ENCODE results near the gene RSBN1L. TPM values are rescaled to one million over a fixed set of nuclear protein-coding genes. Genes with fewer than 3 reads are reported as not detected.

Gene RSBN1L
- total and polyA plus RNA-seq, 4 donors = 7.3 to 53.2 (median 12.9) TPM

GRCh38 chr7:77794000-77794399 is 97.7 kb downstream of the RSBN1L start:
- Histone ChIP-seq H3K4me1 (ENCODE audit: control insufficient read depth in 5 of 5, insufficient read depth in 5 of 5, low read length in 5 of 5) (peaks cover 0 to 16% (median 8%) of the 10 kb centered on the region in 5 donors), H3K9ac (ENCODE audit: insufficient read depth in 1 of 2, low read length in 2 of 2) (no peak overlapping the region), H3K27me3 (ENCODE audit: control insufficient read depth in 3 of 3, insufficient read depth in 3 of 3, low read length in 2 of 3) (no peaks in the 10 kb centered on the region), H3K27ac (ENCODE audit: low read depth in 1 of 2, low read length in 1 of 2) (no peak overlapping the region), H3K36me3 (ENCODE audit: control insufficient read depth in 4 of 4, insufficient read depth in 4 of 4, low read length in 4 of 4) (peaks cover 0 to 9% (median 4%) of the 10 kb centered on the region in 4 donors), H3K4me3 (no peak overlapping the region), H3K9me3 (ENCODE audit: control insufficient read depth in 4 of 4, insufficient read depth in 3 of 4, low read length in 3 of 4) (no peaks in the 10 kb centered on the region)
- WGBS, 2 donors = 93 to 96% methylated on average over 4 of the region's 4 CpGs
- TF ChIP-seq, protein P1, sequence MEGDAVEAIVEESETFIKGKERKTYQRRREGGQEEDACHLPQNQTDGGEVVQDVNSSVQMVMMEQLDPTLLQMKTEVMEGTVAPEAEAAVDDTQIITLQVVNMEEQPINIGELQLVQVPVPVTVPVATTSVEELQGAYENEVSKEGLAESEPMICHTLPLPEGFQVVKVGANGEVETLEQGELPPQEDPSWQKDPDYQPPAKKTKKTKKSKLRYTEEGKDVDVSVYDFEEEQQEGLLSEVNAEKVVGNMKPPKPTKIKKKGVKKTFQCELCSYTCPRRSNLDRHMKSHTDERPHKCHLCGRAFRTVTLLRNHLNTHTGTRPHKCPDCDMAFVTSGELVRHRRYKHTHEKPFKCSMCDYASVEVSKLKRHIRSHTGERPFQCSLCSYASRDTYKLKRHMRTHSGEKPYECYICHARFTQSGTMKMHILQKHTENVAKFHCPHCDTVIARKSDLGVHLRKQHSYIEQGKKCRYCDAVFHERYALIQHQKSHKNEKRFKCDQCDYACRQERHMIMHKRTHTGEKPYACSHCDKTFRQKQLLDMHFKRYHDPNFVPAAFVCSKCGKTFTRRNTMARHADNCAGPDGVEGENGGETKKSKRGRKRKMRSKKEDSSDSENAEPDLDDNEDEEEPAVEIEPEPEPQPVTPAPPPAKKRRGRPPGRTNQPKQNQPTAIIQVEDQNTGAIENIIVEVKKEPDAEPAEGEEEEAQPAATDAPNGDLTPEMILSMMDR (IDR thresholded peaks at IDR 0.05; ENCODE audit: control extremely low read depth, extremely low read depth) = no peak
- ATAC-seq (ENCODE audit: insufficient read depth, low FRiP score) = no peak
- no peak for DNase-seq

- Histone ChIP-seq H3K4me3 (no peak overlapping the region), H3K36me3 (ENCODE audit: control insufficient read depth in 4 of 4, insufficient read depth in 4 of 4, low read length in 4 of 4) (peaks cover 0 to 10% (median 4%) of the 10 kb centered on the region in 4 donors), H3K27ac (ENCODE audit: low read depth in 1 of 2, low read length in 1 of 2) (no peak overlapping the region), H3K9me3 (ENCODE audit: control insufficient read depth in 4 of 4, insufficient read depth in 3 of 4, low read length in 3 of 4) (no peaks in the 10 kb centered on the region), H3K4me1 (ENCODE audit: control insufficient read depth in 5 of 5, insufficient read depth in 5 of 5, low read length in 5 of 5) (peaks cover 0 to 24% (median 8%) of the 10 kb centered on the region in 5 donors), H3K27me3 (ENCODE audit: control insufficient read depth in 3 of 3, insufficient read depth in 3 of 3, low read length in 2 of 3) (no peaks in the 10 kb centered on the region), H3K9ac (ENCODE audit: insufficient read depth in 1 of 2, low read length in 2 of 2) (no peak overlapping the region)
- ATAC-seq (ENCODE audit: insufficient read depth, low FRiP score) (no peak), DNase-seq (no peak)
- TF ChIP-seq, protein P1 (IDR thresholded peaks at IDR 0.05; ENCODE audit: control extremely low read depth, extremely low read depth) = no peak
- 97% methylated on average over 3 of the region's 3 CpGs for WGBS, 2 donors
Observed at GRCh38 chr7:77796109-77796508, 99.8 kb downstream of the RSBN1L start.

GRCh38 chr7:77796960-77797359 is 100.7 kb downstream of the RSBN1L start:
- Histone ChIP-seq H3K4me3 (peak overlapping the region; percentile 83), H3K9ac (ENCODE audit: insufficient read depth in 1 of 2, low read length in 2 of 2) (peak overlapping the region in 1 of 2 donors; percentile 74), H3K27ac (ENCODE audit: low read depth in 1 of 2, low read length in 1 of 2) (no peak overlapping the region), H3K9me3 (ENCODE audit: control insufficient read depth in 4 of 4, insufficient read depth in 3 of 4, low read length in 3 of 4) (no peaks in the 10 kb centered on the region), H3K27me3 (ENCODE audit: control insufficient read depth in 3 of 3, insufficient read depth in 3 of 3, low read length in 2 of 3) (no peaks in the 10 kb centered on the region), H3K36me3 (ENCODE audit: control insufficient read depth in 4 of 4, insufficient read depth in 4 of 4, low read length in 4 of 4) (peaks cover 0 to 10% (median 4%) of the 10 kb centered on the region in 4 donors), H3K4me1 (ENCODE audit: control insufficient read depth in 5 of 5, insufficient read depth in 5 of 5, low read length in 5 of 5) (peaks cover 0 to 24% (median 8%) of the 10 kb centered on the region in 5 donors)
- 50 to 60% methylated on average over 5 of the region's 5 CpGs for WGBS, 2 donors
- no peak for ATAC-seq (ENCODE audit: insufficient read depth, low FRiP score)
- TF ChIP-seq, protein P1 (IDR thresholded peaks at IDR 0.05; ENCODE audit: control extremely low read depth, extremely low read depth) = no peak
- DNase-seq = no peak
